ENCODE results near the gene OR7G2.

GRCh38 chr19:9149997-9150396 lies 42.7 kb upstream of the OR7G2 start:
- no peak for TF ChIP-seq YY1 (IDR thresholded peaks at IDR 0.05; ENCODE audit: low read depth)
- TF ChIP-seq RAD21 (IDR thresholded peaks at IDR 0.05; ENCODE audit: low read depth): no peak
- no peak for TF ChIP-seq CEBPB (IDR thresholded peaks at IDR 0.05)
- no peak for TF ChIP-seq TAF1 (IDR thresholded peaks at IDR 0.05; ENCODE audit: low read depth)
- TF ChIP-seq REST (IDR thresholded peaks at IDR 0.05; ENCODE audit: low read depth): no peak
- TF ChIP-seq EP300 (IDR thresholded peaks at IDR 0.05; ENCODE audit: borderline replicate concordance): no peak
- TF ChIP-seq MAX (IDR thresholded peaks at IDR 0.05): no peak

All from Ishikawa (cell line).